ENCODE results near the gene CPT1A.

The CPT1A gene

GRCh38 chr11:68828957-68829356 is 12.8 kb downstream of the CPT1A start:
- no peak for DNase-seq

- DNase-seq, result no peak
Observed at GRCh38 chr11:68828155-68828931, 13.4 kb downstream of the CPT1A start.

- DNase-seq, result no peak
Observed at GRCh38 chr11:68827733-68828132, 14.0 kb downstream of the CPT1A start.

- no peak for DNase-seq
Observed at GRCh38 chr11:68826726-68827125, 15.0 kb downstream of the CPT1A start.

GRCh38 chr11:68825571-68825970 is 16.1 kb downstream of the CPT1A start:
- DNase-seq, result peak in 4 of 5 donors; percentile 42 to 49 (median 45)

GRCh38 chr11:68822546-68822945 is 19.2 kb downstream of the CPT1A start:
- no peak for DNase-seq

- no peak for DNase-seq
Observed at GRCh38 chr11:68821670-68822069, 20.0 kb downstream of the CPT1A start.

- no peak for DNase-seq
Observed at GRCh38 chr11:68819362-68819761, 22.4 kb downstream of the CPT1A start.

GRCh38 chr11:68818181-68818580 is 23.5 kb downstream of the CPT1A start:
- no peak for DNase-seq

- DNase-seq, result no peak
Observed at GRCh38 chr11:68817554-68817953, 24.2 kb downstream of the CPT1A start.

- DNase-seq, result peak in 1 of 5 donors; percentile 26
Observed at GRCh38 chr11:68816917-68817419, 24.7 kb downstream of the CPT1A start.

- no peak for DNase-seq
Observed at GRCh38 chr11:68816251-68816776, 25.4 kb downstream of the CPT1A start.

- no peak for DNase-seq
Observed at GRCh38 chr11:68813773-68814172, 27.9 kb downstream of the CPT1A start.

GRCh38 chr11:68812526-68812925 is 29.2 kb downstream of the CPT1A start:
- no peak for DNase-seq

- no peak for DNase-seq
Observed at GRCh38 chr11:68810164-68810563, 31.6 kb downstream of the CPT1A start.

GRCh38 chr11:68809506-68809905 is 32.2 kb downstream of the CPT1A start:
- no peak for DNase-seq

- no peak for DNase-seq
Observed at GRCh38 chr11:68808787-68809186, 32.9 kb downstream of the CPT1A start.

- DNase-seq, result no peak
Observed at GRCh38 chr11:68806931-68807844, 34.5 kb downstream of the CPT1A start.

GRCh38 chr11:68804786-68805185 is 36.9 kb downstream of the CPT1A start:
- no peak for DNase-seq

GRCh38 chr11:68803766-68804165 is 38.0 kb downstream of the CPT1A start:
- DNase-seq, result no peak

- DNase-seq, result peak in 2 of 5 donors; percentile 18 to 40
Observed at GRCh38 chr11:68798221-68798813, 43.4 kb downstream of the CPT1A start.

- no peak for DNase-seq
Observed at GRCh38 chr11:68796801-68797200, 44.9 kb downstream of the CPT1A start.

GRCh38 chr11:68792400-68792966 is 49.2 kb downstream of the CPT1A start:
- no peak for DNase-seq

All from T-helper 1 cell (primary cell).